Astrocyte (in vitro differentiated cells and primary cell): ENCODE data around the gene UNCX. TPM values are rescaled to one million over a fixed set of nuclear protein-coding genes. Genes with fewer than 3 reads are reported as not detected.
"Not testable (repeated sequence)": the region's sequence is repeated elsewhere in the genome, so short reads cannot be mapped to it uniquely, and the experiment has no call there.

Experiments used
- DNase-seq: peaks from one replicate; pipeline ENCODE4 v3.0.0-alpha.2; 2010; ENCODE audit warnings: low read depth
- FAIRE-seq: peaks from 2 replicates; lab custom pipeline; 2011; peaks lifted over from hg19 to GRCh38; lab: Jason Lieb, UNC
- H2AFZ ChIP-seq: 2 replicates; pipeline ENCODE4 v1.6.0; 2012; ENCODE audit warnings: low read depth, low read length, inconsistent platforms
- H3K27ac ChIP-seq: 2 replicates; pipeline ENCODE4 v1.5.1; 2011; ENCODE audit warnings: low read depth, low read length, inconsistent platforms
- H3K27me3 ChIP-seq: 2 replicates; pipeline ENCODE4 v1.6.0; 2011; ENCODE audit warnings: low read length, inconsistent platforms; ENCODE audit not compliant: insufficient read depth
- H3K36me3 ChIP-seq: 2 replicates; pipeline ENCODE4 v1.5.1; 2011; ENCODE audit warnings: low read length, inconsistent platforms; ENCODE audit not compliant: insufficient read depth
- H3K4me1 ChIP-seq: 2 replicates; pipeline ENCODE4 v1.5.1; 2011; ENCODE audit warnings: low read length, inconsistent platforms; ENCODE audit not compliant: insufficient read depth
- H3K4me2 ChIP-seq: 2 replicates; pipeline ENCODE4 v1.6.0; 2012; ENCODE audit warnings: low read length, inconsistent platforms
- H3K4me3 ChIP-seq: 2 replicates; pipeline ENCODE4 v1.5.1; 2011; ENCODE audit warnings: low read depth, mild to moderate bottlenecking, low read length, inconsistent platforms; ENCODE audit not compliant: insufficient read depth
- H3K79me2 ChIP-seq: 2 replicates; pipeline ENCODE4 v1.6.0; 2012; ENCODE audit warnings: mild to moderate bottlenecking, low read length, inconsistent platforms; ENCODE audit not compliant: insufficient read depth
- H3K9ac ChIP-seq: 2 replicates; pipeline ENCODE4 v1.6.0; 2012; ENCODE audit warnings: mild to moderate bottlenecking, low read length, inconsistent platforms
- H3K9me3 ChIP-seq: 2 replicates; pipeline ENCODE4 v1.5.1; 2012; ENCODE audit warnings: low read depth, mild to moderate bottlenecking, low read length, inconsistent platforms; ENCODE audit not compliant: insufficient read depth
- H4K20me1 ChIP-seq: 2 replicates; pipeline ENCODE4 v1.6.0; 2012; ENCODE audit warnings: low read length, inconsistent platforms; ENCODE audit not compliant: insufficient read depth
- H3K27ac Mint-ChIP-seq: one replicate; pipeline ENCODE4 v1.8.0; 2021; ENCODE audit warnings: mild to moderate bottlenecking, mixed read lengths; ENCODE audit not compliant: unreplicated experiment
- H3K27me3 Mint-ChIP-seq: one replicate; pipeline ENCODE4 v1.8.0; 2021; ENCODE audit warnings: low read depth, mixed read lengths; ENCODE audit not compliant: unreplicated experiment
- H3K36me3 Mint-ChIP-seq: one replicate; pipeline ENCODE4 v1.8.0; 2021; ENCODE audit warnings: low read depth, mixed read lengths; ENCODE audit not compliant: unreplicated experiment
- H3K4me1 Mint-ChIP-seq: one replicate; pipeline ENCODE4 v1.8.0; 2021; ENCODE audit warnings: low read depth, mixed read lengths; ENCODE audit not compliant: unreplicated experiment
- H3K4me3 Mint-ChIP-seq: one replicate; pipeline ENCODE4 v1.8.0; 2021; ENCODE audit warnings: mild to moderate bottlenecking, moderate library complexity, mixed read lengths; ENCODE audit not compliant: unreplicated experiment
- H3K9me3 Mint-ChIP-seq: one replicate; pipeline ENCODE4 v1.8.0; 2021; ENCODE audit warnings: mild to moderate bottlenecking, mixed read lengths; ENCODE audit not compliant: unreplicated experiment
- EZH2 ChIP-seq: IDR thresholded peaks from 2 replicates; pipeline ENCODE4 v1.6.1; 2012; ENCODE audit warnings: mild to moderate bottlenecking, low read length, inconsistent platforms; ENCODE audit not compliant: insufficient read depth
- total RNA-seq: library from RNA; stranded (reverse); gene quantifications from 2 replicates; pipeline ENCODE4 v1.2.1, GENCODE V29; 2021
- TF ChIP-seq, protein P1 (sequence below): IDR thresholded peaks from 2 replicates; pipeline ENCODE4 v1.5.1; 2011; ENCODE audit warnings: low read depth, mild to moderate bottlenecking, inconsistent platforms, low read length, moderate library complexity; ENCODE audit not compliant: insufficient read depth

UNCX gene
- total RNA-seq, 1 donor from 2014 or later = not detected

DNA sequence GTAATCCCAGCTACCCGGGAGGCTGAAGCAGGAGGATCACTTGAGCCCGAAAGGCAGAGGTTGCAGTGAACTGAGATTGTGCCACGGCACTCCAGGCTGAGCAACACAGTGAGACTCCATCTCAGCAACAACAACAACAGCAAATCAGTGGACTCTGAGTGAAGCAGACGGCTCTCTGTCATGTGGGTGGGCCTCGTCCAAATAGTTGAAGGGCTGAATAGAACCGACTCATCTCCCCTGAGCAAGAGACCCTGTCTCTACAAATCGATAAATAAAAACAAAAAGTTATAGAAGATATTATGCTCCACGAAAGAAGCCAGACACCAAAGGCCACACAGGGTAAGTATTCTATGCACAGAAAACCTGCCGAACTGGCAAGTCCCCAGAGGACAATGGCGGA is 45.9 kb downstream of the UNCX start:
- no peak for TF ChIP-seq EZH2
- TF ChIP-seq, protein P1, sequence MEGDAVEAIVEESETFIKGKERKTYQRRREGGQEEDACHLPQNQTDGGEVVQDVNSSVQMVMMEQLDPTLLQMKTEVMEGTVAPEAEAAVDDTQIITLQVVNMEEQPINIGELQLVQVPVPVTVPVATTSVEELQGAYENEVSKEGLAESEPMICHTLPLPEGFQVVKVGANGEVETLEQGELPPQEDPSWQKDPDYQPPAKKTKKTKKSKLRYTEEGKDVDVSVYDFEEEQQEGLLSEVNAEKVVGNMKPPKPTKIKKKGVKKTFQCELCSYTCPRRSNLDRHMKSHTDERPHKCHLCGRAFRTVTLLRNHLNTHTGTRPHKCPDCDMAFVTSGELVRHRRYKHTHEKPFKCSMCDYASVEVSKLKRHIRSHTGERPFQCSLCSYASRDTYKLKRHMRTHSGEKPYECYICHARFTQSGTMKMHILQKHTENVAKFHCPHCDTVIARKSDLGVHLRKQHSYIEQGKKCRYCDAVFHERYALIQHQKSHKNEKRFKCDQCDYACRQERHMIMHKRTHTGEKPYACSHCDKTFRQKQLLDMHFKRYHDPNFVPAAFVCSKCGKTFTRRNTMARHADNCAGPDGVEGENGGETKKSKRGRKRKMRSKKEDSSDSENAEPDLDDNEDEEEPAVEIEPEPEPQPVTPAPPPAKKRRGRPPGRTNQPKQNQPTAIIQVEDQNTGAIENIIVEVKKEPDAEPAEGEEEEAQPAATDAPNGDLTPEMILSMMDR = no peak
- H3K27me3 Mint-ChIP-seq = peaks cover 26% of the 10 kb centered on the region
- H3K36me3 Mint-ChIP-seq = no peaks in the 10 kb centered on the region
- Histone ChIP-seq H2AFZ (no peak overlapping the region), H3K9ac (no peak overlapping the region), H3K4me2 (no peak overlapping the region), H3K27ac (no peak overlapping the region), H3K79me2 (no peaks in the 10 kb centered on the region), H3K27me3 (no peaks in the 10 kb centered on the region), H4K20me1 (no peaks in the 10 kb centered on the region), H3K4me1 (no peaks in the 10 kb centered on the region), H3K36me3 (no peaks in the 10 kb centered on the region), H3K9me3 (peaks cover 3% of the 10 kb centered on the region), H3K4me3 (no peak overlapping the region)
- DNase-seq (no peak), FAIRE-seq (no peak)
- peaks cover 11% of the 10 kb centered on the region for H3K9me3 Mint-ChIP-seq
- H3K4me1 Mint-ChIP-seq = no peaks in the 10 kb centered on the region
- no peak overlapping the region for H3K27ac Mint-ChIP-seq
- no peak overlapping the region for H3K4me3 Mint-ChIP-seq

DNA sequence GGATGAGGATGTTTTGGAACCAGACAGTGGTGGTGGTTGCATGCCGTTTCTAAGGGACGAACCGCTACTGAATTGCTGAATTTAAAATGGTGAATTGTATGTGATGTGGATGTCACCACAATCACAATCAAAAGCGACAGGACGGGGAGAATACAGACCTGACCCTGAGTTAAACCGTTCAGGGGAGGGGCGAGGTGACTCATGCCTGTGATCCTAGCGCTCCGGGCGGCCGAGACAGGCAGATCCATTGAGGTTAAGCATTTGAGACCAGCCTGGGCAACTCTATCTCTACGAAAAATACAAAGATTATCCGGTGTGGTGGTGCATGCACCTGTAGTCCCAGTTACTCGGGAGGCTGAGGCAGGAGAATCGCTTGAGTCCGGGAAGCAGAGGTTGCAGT is 46.4 kb downstream of the UNCX start:
- H3K36me3 Mint-ChIP-seq = no peaks in the 10 kb centered on the region
- no peak overlapping the region for H3K27ac Mint-ChIP-seq
- H3K9me3 ChIP-seq = peaks cover 3% of the 10 kb centered on the region
- H3K27me3 Mint-ChIP-seq = peaks cover 26% of the 10 kb centered on the region
- peaks cover 11% of the 10 kb centered on the region for H3K9me3 Mint-ChIP-seq
- FAIRE-seq (no peak), DNase-seq (no peak)
- no peaks in the 10 kb centered on the region for H4K20me1 ChIP-seq
- no peaks in the 10 kb centered on the region for H3K4me1 Mint-ChIP-seq
- TF ChIP-seq EZH2 = no peak
- TF ChIP-seq, protein P1 = no peak
- no peak overlapping the region for H3K27ac ChIP-seq
- no peaks in the 10 kb centered on the region for H3K27me3 ChIP-seq
- H3K9ac ChIP-seq = no peak overlapping the region
- no peaks in the 10 kb centered on the region for H3K36me3 ChIP-seq
- no peaks in the 10 kb centered on the region for H3K79me2 ChIP-seq
- no peak overlapping the region for H3K4me3 ChIP-seq
- H2AFZ ChIP-seq = no peak overlapping the region
- H3K4me3 Mint-ChIP-seq = no peak overlapping the region
- no peaks in the 10 kb centered on the region for H3K4me1 ChIP-seq
- no peak overlapping the region for H3K4me2 ChIP-seq

DNA sequence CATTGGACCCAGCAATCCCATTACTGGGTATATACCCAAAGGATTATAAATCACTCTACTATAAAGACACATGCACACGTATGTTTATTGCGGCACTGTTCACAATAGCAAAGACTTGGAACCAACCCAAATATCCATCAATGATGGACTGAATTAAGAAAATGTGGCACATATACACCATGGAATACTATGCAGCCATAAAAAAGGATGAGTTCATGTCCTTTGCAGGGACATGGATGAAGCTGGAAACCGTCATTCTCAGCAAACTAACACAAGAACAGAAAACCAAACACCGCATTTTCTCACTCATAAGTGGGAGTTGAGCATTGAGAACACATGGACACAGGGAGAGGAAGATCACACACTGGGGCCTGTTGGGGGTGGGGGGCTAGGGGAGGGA is 47.2 kb downstream of the UNCX start:
- Mint-ChIP-seq H3K9me3 (peaks cover 11% of the 10 kb centered on the region), H3K27me3 (peaks cover 26% of the 10 kb centered on the region)
- not testable (repeated sequence) for H3K4me2 ChIP-seq, H3K4me1 Mint-ChIP-seq, H3K4me3 Mint-ChIP-seq, H3K9ac ChIP-seq, H3K79me2 ChIP-seq, H3K27me3 ChIP-seq, H3K9me3 ChIP-seq, DNase-seq, FAIRE-seq, H3K27ac Mint-ChIP-seq, H3K4me1 ChIP-seq, H2AFZ ChIP-seq, H3K4me3 ChIP-seq, H4K20me1 ChIP-seq, H3K36me3 Mint-ChIP-seq, H3K36me3 ChIP-seq, H3K27ac ChIP-seq
